Measurements from ENCODE around the gene GDF2.

GDF2 gene

GRCh38 chr10:47354165-47354564 is 31.9 kb downstream of the GDF2 start:
- no peak for DNase-seq (ENCODE audit: low read depth)

GRCh38 chr10:47354900-47355299 is 32.6 kb downstream of the GDF2 start:
- no peak for DNase-seq (ENCODE audit: low read depth)

DNA sequence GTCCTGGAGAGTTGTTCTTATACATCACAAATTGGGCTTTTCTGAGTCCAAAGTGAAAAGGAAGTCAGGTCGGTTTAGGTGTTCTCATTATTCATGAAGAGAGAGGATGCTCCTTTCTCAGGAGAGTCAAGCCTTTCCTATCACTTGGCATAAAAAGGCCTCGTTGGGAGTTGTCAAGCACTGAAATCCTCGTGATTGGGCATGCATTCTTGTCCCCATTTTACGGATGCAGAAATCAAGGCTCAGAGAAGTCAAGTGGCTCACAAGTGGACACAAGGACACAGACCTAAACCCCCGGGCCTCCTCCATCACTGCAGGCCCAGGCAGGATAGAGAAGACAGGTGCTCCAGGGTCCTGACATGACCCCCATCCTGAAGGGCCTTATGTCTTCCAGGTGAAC is 34.5 kb downstream of the GDF2 start:
- DNase-seq (ENCODE audit: low read depth), result no peak

DNA sequence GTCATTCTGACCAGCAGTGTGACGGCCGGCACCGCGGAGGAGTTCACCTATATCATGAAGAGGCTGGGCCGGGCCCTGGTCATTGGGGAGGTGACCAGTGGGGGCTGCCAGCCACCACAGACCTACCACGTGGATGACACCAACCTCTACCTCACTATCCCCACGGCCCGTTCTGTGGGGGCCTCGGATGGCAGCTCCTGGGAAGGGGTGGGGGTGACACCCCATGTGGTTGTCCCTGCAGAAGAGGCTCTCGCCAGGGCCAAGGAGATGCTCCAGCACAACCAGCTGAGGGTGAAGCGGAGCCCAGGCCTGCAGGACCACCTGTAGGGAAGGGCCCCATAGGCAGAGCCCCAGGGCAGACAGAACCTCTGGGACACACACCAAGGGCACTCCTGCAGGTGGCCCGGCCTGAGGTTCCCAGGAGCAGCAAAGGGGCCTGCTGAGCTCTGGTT is 34.9 kb downstream of the GDF2 start:
- DNase-seq (ENCODE audit: low read depth), result no peak

GRCh38 chr10:47357911-47358310 is 35.7 kb downstream of the GDF2 start:
- no peak for DNase-seq (ENCODE audit: low read depth)

DNA sequence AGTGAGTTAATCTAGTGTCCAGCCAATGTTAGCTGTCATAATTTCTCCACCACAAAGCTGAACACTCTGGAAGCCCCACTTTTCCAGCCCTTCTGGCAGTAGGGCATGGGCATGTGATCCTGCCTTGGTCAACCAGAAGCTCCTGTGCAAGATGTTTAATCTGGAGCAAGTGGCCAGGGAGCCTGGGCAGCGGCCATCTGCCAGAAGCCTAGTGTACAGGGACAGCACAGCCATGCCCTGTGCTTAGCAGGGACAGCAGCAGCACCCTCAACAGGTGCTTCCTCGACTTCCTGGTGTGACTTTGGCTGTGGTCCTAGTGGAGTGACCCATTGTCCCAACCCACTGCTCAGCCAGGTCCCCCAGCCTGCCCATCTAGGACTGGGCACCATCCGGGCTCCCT is 36.2 kb downstream of the GDF2 start:
- DNase-seq (ENCODE audit: low read depth), result no peak

DNA sequence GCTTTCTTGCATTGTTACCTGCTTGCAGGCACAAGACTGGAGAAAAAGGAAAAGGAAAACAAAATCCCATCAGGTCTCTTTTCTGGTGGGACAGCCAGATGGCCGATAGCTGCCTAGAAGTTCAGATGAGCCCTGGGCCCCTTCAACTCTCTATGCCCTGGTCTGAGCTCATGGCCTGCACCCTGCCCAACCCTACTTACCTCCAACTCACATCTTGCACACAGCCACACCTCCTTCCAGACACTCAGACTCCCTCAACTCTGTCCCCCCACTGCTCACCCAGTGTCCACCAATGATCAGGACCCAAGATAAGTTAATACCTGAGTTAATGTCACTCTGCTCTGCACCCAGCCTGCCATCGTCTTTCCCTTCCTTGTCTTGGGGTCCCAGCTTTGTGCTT is 36.8 kb downstream of the GDF2 start:
- no peak for DNase-seq (ENCODE audit: low read depth)

DNA sequence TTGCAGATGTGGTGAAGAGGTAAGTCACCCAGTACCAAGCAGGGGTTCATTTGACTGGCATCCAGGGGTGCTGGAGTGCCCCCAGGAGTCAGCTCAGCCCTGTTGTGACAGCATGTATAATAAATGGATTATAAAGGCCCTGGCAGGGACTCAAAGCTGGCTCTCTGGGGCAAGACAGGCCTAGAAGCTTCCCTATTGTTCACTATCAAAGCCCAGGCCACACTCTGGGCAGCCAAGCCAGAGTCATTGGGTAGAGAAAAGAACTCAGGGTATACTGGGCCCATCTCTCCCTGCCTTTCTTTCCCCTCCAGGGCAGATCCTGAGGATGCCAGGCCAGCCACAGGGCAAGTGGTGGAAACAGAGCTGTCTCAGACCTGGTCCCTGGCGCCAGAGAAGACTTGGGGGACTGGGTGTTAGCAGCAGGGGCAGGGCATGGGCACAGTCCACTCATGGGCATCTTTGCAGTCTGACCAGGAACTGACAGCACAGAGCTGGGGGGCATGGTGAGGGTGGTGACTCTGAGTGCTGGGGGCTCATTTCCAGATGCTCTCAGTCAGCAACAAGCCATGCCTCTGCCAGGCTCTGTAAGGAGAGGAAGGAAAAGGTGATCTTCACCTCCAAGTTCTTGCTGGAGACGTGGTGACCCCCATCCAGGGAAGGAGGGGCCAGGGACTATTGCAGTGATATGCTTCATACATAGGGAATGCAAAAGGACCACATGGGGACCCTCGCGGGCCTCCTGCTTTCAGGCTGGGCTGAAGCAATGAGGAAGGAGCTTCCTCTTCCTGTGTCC is 37.6 kb downstream of the GDF2 start:
- DNase-seq (ENCODE audit: low read depth), result no peak

- DNase-seq (ENCODE audit: low read depth), result no peak
Observed at GRCh38 chr10:47360419-47361040, 38.3 kb downstream of the GDF2 start.

GRCh38 chr10:47361293-47361692 is 39.0 kb downstream of the GDF2 start:
- DNase-seq (ENCODE audit: low read depth), result no peak

- no peak for DNase-seq (ENCODE audit: low read depth)
Observed at GRCh38 chr10:47362199-47362598, 39.9 kb downstream of the GDF2 start.

DNA sequence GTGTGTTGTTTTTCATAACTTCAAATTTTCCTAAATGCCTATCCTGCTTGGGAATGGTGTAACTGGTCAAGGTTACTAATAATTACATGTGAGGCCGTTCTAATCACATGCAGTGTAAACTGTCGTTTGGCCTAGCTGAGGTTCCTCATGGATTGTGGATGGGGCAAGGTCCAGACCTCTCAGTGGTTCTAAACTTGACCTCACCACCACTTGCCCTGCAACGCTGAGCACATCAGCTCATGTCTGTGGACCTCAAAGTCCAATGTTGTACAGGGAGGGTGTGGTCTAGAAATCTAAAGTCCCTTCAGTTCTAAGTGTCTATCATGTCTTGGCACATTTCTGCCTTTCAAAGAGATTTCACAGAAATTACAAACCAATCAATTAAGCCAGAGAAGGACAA is 41.5 kb downstream of the GDF2 start:
- DNase-seq (ENCODE audit: low read depth), result no peak

- no peak for DNase-seq (ENCODE audit: low read depth)
Observed at GRCh38 chr10:47364366-47364765, 42.1 kb downstream of the GDF2 start.

DNA sequence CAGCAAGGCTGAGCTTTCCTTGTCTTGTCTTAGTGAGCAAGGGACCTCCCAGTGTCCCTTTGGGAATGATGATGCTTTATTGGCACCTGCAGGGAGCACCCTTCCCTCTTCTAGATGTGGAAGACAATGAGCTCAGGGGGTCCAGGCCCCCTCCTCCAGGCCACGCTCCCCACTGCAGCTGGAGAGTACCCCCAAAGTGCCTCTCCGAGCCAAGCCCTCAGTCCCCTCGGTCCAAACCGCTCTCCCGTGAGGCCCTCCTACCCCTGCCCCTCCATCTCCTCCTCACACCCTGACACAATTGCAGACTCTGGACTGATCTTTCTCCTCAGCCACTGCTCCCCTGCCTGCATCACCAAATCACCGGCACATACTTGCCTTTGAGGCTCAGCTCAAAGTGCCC is 42.7 kb downstream of the GDF2 start:
- DNase-seq (ENCODE audit: low read depth), result no peak

- no peak for DNase-seq (ENCODE audit: low read depth)
Observed at GRCh38 chr10:47365431-47366180, 43.4 kb downstream of the GDF2 start.

DNA sequence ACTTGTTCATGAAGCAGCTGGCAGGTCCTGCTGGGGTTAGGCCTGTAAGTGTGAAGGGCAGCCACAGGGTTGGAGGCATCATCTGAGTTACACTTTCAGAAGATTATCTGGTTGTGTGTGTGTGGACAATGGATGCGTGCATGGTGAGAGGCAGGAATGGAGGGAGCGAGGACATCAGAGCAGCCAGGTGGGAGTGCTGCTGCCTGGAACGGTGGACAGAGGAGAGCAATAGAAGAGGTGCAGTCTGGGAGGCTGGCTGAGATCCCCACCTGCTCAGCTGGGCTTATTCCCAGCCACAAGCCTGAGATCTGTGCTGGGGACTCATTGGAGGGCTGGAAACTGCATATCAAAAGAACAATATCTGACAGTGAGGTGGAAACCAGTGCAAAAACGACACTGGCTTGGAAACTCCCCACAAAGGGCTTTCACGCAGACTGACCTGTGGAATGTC is 44.0 kb downstream of the GDF2 start:
- no peak for DNase-seq (ENCODE audit: low read depth)

- DNase-seq (ENCODE audit: low read depth), result no peak
Observed at GRCh38 chr10:47366731-47367460, 44.6 kb downstream of the GDF2 start.

DNA sequence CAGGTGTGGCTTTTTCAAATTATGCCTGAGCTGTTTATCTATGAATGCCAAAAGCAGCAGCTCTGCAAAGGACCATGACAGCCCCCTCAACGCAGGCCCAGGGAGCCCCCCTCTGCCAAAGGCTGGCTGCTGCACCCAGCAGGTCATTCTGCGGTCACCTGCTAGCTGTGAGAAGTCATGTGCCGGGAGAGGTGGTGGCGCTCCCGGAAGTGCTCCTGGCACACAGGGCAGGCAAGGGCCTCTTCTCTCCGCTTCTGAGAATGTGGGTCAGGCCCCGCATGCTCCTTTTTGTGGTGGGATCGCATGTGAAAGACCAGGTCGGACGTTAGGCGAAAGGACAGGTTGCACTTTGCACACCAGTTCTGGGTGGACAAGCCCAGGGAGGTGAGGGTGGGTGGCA is 45.4 kb downstream of the GDF2 start:
- DNase-seq (ENCODE audit: low read depth), result no peak

- DNase-seq (ENCODE audit: low read depth), result no peak
Observed at GRCh38 chr10:47368431-47369180, 46.4 kb downstream of the GDF2 start.

- no peak for DNase-seq (ENCODE audit: low read depth)
Observed at GRCh38 chr10:47369251-47369894, 47.1 kb downstream of the GDF2 start.
